NCI-H2081 (cell line): ENCODE data around the gene SLC35B1.
"Not testable (repeated sequence)": the region's sequence is repeated elsewhere in the genome, so short reads cannot be mapped to it uniquely, and the experiment has no call there.

Experiments
- DNase-seq, 2 experiments: peaks; one replicate each; lab custom pipeline; 2025; lab: John Stamatoyannopoulos, UW

Gene SLC35B1

DNA sequence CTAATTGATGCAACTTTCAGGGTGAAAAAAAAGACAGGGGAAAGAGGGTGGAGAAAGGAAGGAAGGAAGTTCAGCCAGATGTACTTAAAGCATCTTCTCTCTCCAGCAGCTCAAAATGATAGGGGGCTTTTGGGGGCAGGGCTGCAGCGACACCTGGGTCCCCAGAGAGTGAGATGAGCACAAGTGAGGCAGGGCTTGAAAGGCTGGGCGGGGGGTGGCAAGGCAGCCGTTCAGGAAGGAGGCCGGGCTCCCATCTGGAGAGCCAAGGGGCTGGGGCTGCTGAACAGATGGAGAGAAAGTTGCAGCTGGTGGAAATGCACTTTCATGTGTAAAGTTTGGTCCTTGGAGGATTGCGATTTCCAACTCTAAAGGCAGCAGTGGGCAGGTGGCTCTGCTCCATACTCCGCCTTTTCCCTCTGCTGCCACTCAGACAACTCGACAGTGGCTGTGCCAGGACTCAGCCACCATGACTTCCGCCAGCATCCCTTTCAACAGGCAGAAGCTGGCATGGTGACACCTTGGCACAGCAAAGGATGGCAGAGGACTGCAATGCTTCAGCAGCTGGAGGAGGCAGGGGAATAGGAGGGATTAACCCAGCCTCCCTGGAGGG is 7.7 kb downstream of the SLC35B1 start:
- DNase-seq, result no peak

DNA sequence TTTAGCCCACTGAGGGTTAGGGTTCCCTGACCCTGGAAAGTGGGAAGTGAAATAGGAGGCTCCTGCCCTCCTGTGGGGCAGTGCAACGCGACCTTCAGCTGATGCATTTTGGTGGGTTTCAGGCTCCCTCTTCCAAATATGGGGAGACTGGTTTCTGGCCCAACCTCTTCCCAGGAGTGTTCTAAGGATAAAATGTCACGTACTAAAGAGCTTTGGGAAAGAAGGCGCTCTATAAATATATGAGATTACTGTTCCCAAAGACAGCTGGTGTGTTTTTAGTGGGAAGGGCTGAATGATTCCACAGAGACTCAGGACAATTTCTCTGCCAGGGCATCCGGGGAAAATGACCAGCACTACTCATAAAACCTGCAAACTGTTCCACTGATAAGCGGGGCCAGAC is 9.8 kb downstream of the SLC35B1 start:
- no peak for DNase-seq

DNA sequence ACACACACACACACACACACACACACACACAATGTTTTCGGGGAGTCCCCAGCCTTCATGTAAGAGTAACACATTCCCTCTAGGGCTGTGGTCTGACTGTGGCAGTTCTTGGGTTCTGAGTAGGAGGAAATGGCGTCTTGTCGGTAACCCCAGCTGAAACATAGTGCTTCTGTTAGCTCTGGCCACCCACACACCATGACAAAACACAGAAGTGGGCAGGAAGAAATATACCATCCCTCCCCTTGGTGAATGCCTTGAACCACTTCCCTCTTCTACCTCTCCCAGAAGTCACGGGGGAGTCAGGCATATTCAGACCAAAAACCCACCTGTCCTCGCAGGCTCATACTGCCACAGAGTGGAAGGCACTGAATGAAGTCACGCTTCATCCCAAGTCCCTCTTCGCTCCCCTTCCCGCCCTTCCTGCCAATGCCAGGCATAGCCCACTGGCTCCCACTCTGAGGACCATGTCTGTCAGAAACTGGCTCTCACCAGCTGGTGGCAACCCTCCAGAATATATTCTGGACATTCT is 11.5 kb downstream of the SLC35B1 start:
- no peak for DNase-seq

DNA sequence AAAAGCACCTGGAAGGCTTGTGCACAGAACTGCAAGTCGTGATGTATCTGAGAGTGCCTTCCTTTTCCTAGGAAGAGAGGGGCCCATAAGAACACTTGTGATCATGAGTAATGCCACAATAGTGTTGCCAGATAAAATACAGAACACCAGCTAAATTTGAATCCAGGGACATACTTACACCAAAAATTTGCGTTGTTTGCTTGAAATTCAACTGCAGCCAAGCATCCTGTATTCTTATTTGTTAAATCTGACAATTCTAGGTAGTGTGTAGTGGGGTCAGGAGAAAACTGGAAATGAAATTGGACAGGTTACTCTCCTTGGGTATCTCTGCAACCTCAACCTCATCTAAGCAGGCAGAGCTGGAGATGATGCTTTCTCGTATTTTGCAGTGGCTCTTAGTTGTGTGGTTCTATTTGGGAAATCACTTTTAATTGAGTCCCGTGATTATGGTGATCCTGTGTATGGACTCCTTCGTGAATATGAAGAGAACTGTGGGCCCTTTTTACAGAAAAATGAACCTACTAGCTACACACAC is 12.0 kb downstream of the SLC35B1 start:
- no peak for DNase-seq

DNA sequence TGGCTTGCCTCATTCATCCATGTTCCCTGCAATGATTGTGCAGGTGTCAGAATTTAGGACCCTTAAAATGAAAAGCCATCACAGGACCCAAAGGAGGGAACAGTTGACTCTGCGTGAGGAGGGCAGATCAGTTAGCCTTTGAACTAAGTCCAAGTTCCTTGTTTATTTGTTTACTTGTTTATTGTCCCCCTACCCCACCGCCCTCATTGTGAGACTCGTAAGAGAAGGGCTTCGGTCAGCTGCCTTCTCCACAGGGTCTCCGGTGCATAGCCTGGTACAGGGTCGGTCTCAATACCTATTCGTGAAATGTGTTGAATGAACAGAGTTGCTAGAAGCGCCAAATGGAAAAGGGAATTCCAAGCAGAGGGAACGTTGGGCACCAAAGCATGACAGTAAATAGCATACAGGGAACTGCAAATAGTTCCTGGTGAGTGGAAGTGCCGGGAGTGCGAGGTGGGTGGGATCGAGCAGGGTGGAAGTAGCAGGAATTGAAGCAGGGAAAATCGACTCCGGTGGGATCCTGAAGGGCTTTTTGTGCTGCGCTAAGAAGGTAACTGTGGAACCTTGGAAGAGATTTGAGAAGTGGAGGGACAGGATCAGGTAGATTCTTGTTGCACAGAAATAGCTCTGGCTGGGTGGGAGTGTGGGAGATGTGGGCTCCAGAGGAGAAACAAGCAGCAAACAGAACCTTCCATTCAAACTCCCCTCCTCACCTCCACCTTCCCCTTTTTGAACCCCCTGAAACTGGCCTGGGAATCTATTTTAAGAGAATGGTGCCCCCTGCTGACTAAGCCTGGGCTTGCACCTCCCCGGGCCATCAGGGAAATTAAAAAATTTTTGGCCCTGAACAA is 12.7 kb downstream of the SLC35B1 start:
- DNase-seq, result peak; percentile 50 to 55

DNA sequence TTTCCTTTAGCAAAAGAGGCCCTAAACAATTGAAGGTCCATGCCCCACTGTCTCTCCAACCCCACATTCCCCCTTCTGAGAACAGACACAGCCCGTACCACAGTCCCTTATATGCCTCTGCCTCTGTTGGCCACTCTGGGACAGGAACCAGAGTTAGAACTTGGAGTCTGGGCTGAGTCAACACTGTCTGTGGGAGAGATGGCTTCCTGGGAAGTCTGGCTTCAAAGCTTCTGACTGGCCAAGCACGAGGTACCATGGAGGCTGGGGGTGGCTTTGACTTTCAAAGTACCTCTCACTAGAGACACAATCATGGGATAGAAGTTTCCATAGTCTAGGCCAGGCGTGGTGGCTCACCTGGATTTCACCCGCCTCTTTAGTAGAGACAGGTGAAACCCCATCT is 15.0 kb downstream of the SLC35B1 start:
- no peak for DNase-seq

DNA sequence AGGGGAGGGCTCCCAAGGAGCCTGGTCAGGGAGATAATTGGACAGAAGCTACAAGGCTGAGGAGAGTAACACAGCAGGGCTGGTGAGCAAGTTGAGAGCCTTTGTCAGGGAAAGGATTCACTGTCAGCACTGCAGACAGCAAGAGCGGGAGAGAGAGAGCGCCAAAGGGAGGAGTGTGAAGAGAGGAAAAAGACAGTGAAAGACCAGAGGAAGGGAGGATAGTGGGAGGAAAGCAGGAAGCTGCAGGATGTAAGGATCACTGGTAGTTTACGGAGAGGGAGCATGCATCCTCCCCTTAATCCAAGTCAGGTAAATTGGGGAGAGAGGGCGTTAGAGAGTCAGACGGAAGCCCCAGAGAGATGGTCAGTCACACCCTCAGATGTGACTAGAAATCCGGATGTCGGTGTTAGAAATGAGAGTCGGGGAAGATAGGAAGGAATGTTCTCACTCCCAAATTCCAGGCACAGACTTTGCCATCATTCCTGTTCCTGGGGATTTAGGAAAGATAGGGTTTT is 16.0 kb downstream of the SLC35B1 start:
- no peak for DNase-seq

DNA sequence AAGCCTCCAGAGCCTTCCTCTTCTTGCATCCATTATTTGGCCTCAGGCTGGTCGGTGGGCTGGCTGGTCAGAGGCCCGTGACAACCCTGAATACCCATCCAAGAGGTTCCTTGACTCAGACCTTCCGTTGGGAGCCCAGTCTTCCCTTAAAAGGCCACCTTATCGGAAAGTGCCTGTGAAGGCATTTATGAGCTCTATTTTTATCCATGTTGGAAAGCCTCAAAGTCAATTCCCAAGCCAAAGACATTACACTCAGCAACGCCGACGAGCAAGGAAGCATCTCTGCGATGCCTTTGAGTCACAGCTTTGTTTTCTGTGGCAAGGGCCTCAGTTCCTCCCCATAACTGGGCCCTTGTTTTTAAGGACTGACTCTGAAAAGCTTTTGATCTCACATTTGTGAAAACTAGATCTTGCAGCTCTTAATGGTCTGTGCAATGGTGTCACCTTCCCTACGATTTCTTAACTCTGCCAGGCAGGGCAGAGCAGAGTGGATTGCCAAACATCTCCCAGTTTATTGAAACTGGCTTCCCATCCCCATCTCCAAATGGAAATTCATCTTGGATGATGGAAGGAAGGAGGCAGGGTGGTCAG is 16.6 kb downstream of the SLC35B1 start:
- DNase-seq, result no peak

DNA sequence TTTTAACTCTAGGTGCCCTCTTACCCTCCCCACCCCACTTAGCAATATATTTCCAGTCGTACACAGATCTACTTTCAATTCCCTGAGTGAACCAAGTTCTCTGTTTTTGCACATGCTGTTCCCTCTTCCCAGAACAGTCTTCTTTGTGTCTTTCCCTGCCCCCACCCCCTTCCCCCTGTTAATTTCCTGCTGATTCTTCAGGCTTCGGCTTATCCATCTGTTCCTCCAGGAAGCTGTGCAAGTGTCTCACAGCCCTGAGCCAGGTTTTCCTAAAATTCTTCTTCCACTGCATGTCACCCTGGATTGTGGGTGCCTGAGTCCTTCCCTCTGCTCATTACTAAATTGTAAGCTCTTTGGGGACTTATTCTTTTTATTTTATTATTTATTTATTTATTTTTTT is 17.5 kb downstream of the SLC35B1 start:
- DNase-seq, result no peak

DNA sequence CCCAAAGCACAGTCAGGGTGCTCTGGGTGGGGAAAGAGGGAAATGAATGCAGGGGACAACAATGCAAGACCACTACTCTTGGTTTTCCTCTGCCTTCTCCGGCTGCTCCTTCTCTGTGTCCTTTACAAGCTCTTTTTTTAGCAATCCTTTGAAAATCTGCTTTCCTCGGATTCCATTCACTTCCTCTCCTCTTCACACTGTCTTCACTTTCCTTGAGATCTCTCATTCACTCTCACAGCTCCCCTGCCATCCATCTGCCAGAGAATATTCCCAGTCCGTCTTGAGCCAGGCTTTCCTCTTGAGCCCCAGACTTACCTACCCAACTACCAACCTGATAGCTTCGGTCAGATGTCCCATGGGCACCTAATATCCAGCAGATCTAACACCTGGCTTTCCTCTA is 18.9 kb downstream of the SLC35B1 start:
- DNase-seq, result no peak

DNA sequence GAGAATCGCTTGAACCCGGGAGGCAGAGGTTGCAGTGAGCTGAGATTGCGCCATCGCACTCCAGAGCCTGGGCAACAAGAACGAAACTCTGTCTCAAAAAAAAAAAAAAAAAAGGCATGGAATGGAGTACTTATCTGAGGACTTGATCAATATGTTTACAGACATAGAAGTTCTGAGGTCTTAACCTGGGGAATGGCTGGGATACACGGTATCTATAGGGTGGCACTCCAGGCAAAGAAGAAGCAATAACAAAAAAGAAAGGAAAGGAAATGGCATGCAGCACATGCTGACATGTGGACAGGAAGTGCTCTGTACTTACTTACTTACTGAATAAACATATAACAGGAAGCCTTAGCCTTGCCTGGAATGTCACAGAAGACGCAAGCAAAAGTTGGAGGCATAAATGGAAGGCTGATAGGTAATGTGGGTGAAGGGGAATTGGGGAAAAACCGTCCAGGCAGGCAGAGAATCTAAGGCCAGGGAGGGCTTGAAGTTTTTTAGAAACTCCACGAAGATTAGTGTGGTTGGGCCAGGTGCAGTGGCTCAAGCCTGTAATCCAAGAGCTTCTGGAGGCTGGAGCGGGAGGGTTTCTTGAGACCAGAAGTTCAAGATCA is 19.8 kb downstream of the SLC35B1 start:
- DNase-seq, result peak in 1 of 2 experiments; percentile 13

DNA sequence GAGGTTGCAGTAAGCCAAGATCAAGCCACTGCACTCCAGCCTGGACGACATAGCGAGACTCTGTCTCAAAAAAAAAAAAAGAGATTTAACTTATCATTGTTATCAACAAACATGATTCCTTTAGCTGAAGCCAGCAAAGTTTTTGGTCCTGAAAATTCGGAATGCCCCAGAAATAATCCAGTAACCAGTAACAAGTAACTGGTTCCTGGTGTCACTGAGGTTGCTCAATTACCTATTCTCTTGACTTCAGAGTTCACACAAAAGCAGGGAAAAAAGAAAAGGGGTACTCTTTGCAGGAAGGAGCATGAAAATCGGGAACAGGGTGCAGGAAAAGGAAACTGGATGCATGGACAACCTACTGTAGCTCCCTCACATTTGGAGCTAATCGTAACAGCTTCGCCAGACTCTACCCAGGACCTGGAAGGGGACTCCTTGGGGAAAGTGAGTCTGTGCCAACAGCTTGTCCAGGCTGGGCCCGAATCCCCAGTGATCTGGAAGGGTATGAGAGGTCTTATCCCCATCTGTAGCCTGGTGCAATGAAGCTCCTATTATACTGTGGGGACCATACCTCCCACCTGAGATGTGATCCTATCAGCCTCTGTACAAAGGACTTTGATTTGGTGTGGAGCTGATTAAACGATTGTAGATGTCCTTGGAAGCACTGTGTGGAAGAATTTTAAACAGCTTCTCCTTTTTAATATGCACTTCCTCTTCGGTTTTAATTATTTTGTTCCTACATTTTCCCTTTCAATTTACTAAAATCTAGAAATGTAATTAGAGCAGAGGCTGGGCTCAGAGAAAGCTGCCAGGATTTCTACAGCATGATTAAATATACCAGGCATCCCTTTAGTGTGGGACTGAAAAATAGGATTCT is 26.4 kb downstream of the SLC35B1 start:
- DNase-seq, result no peak

DNA sequence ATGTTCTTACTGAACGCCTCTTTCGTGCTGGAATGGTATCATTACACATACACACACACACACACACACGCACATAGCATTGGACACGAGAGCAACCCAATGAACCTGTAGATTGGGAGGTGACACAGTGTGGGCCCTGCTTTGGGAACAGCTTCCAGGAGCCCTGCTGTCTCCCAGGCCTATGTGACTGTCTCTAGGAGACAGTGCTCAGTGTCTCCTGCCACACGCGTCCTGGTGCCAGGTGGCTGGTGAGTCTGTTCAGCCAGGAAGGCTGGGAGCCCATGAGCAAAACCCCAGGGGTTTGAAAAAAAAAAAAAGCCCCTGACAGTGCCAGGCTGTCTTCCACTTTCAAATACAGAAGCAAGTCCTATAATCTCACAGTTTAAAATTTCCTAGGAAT is 27.4 kb downstream of the SLC35B1 start:
- DNase-seq, result peak in 1 of 2 experiments; percentile 23

DNA sequence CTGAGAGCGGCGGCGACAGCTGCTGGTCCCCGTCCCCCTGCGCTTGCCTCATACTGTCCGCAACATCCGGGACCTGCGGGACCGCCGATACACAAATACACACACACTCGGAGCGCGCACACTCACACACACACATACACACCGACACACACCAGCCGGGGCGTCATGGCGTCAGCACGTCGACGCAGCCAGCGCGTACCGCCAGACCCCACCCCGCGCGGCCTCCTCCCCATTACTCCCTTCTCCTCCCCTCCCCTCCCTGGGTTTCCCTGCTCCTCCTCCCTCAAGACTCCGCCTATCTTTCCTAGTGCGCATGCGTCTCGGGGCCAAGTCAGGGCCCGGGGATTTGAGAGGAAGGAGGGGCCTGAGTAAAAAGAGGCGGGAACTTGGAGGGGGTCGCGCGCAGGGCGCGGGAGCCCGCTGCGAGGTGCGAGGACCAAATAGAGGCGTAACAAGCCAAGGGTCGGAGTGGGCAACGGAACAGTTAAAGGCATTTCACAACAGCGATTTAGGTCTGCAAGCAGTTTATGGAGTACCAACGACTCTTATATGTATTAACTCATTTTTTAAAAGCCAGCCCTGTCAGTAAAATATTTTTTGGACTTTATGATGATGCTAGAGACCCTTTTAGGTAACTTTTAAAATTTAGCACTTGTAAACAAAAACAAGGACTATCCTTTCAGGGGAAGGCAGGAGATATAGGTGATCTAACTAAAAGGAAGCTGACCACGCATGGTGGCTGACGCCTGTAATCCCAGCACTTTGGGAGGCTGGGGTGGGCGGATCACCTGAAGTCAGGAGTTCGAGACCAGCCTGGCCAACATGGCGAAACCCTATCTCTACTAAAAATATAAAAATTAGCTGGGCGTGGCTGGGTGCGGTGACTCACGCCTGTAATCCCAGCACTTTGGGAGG is 29.6 kb downstream of the SLC35B1 start, which contains the start of gene SPOP:
TSS of gene SPOP (minus strand) at position 165 of the 915 bp plus-strand sequence. CDS start 55,287 bp downstream, outside the sequence.
- DNase-seq, result peak; percentile 99 to 100

DNA sequence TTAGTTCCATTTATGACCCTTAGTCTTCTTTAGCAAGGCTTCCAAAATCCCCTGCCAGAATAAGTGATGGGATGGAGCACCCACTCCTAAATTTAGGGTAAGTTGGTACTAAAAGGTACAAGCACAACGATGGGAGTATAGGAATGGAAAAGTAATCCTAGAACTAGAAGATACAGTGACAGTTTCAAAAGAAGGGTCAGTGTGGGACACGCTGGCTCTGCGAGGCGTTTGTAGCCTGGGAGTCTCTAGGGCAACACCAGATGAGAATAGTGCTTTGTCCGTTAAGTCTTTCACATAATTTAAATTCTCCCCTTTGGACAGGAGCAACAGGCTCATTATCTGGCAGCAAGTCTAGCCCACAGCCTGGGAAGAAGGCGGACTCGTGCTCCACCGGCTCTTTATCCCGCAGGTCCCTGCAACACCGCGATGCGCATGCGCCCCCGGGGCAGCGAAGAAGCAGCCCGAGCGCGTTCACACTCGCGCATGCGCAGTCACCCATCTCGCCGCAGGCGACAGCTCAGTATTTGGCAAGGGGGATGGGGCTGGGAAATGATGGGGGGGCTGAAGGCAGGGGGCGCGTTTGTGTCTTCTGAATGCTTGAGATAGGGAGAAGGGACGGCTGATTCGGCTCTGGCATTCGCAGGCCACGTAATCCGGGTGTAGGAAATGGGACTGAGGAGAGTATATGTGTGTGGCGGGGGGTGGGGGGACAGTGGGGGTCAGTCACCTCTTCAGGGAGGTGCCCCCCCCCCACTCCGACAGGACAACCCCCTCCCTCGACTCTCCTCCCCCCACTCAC is 30.4 kb downstream of the SLC35B1 start:
- peak; percentile 95 to 96 for DNase-seq

DNA sequence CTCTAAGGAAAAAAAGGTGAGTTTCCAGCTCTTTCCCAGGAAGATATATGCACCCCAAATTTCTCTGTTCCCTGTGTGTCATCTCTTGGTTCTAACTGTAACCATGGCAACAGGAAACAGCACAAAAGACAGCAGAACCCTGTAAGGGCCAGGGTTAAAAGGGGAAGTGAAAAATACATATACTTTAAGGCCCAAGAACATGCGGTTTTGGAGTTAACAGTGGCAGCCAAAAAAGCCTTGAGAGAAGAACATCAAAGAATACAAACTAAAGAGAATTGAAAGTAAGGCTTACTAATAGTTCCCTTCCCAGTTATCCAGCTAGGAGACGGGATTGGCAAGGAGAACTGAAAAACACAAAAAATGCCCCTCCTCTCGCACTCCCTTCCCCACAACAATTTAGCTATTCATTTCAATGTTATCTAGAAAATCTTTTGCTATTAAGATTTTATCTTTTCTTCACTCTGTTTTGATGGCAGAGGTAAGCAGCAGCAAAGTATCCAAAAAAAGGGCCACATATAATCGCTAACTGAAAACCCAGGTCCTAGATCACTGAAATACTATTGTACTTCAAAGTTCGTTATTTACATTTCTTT is 31.4 kb downstream of the SLC35B1 start:
- no peak for DNase-seq

DNA sequence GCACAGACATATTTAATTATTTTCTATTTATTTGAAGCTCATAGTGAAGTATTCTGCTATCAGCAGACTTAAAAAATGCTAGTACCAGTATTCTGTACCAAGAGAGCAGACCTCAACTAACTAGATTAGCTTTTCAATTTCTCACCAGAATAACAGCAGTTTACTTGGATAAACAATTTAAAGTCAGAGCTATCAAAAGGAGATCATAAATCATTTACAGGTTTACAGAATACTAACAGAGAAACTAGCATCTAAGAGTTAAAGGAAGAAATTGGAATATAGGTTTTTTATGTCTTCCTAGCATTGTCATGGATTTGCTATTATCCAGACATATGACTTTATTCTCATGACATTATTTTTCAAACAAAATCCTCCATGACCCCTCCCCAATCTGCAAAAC is 33.3 kb downstream of the SLC35B1 start:
- DNase-seq, result no peak

DNA sequence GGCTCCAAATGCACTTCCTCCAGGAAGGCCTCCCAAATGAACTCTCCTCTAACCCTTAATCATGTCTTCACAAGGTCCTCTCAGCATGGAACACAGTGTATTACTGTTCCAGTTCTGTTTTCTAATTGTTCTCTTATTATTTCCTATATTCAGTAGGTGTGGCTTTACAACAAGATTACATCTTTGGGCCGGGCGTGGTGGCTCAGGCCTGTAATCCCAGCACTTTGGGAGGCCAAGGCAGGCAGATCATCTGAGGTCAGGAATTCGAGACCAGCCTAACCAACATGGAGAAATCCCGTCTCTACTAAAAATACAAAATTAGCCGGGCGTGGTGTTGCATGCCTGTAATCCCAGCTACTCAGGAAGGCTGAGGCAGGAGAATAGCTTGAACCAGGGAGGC is 34.1 kb downstream of the SLC35B1 start:
- not testable (repeated sequence) for DNase-seq

DNA sequence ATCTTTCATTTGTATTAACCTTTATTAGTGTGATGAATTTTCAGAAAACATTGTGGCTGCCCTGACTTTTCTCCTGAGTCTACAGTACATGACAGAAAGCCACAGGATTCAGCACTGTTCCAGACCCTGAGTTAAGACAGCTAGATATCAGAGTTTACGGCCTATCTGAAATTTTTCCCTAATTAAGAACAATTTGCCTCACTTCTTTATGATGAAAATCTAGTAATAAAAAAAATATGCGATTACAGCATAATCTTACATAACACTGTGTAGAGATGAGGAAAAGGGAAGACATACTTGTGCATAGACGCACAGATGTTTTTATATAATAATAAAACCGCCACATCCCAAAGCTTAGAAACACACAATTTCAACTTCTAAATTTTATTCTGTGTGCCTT is 37.1 kb downstream of the SLC35B1 start:
- DNase-seq, result no peak
